ENCODE measurements around the gene CNN2. TPM values are rescaled to one million over a fixed set of nuclear protein-coding genes. Genes with fewer than 3 reads are reported as not detected.
A peak's percentile ranks its signal among the peaks of the same experiment; 100 is the strongest.

Gene CNN2
- total and polyA plus RNA-seq, 2 donors from 2014 or later, result 64.1 to 131 TPM

GRCh38 chr19:1047696-1048147, 21.3 kb downstream of the CNN2 start:
- TF ChIP-seq CTCF (IDR thresholded peaks at IDR 0.05; ENCODE audit: borderline replicate concordance, extremely low read depth, insufficient read depth), result no peak
- intact Hi-C loops (cut with DNase I), result no loop called here
- Histone ChIP-seq H3K27me3 (ENCODE audit: control insufficient read depth, insufficient read depth, low read length) (no peaks in the 10 kb centered on the region), H3K36me3 (ENCODE audit: control insufficient read depth in 2 of 3, insufficient read depth in 3 of 3, low read length in 3 of 3) (no peaks in the 10 kb centered on the region), H3K9ac (ENCODE audit: low read length in 3 of 3) (no peak overlapping the region), H3K9me3 (ENCODE audit: control insufficient read depth in 2 of 3, insufficient read depth in 1 of 3, low read length in 3 of 3) (no peaks in the 10 kb centered on the region), H3K27ac (ENCODE audit: low read depth in 2 of 2, low read length in 2 of 2) (no peak overlapping the region), H3K4me3 (ENCODE audit: low read length in 3 of 3) (no peak overlapping the region), H3K4me1 (ENCODE audit: control insufficient read depth in 2 of 3, insufficient read depth in 2 of 3, low read depth in 1 of 3, low read length in 3 of 3) (no peaks in the 10 kb centered on the region)
- no peak for FAIRE-seq
- DNase-seq, result peak in 1 of 5 donors; percentile 73

GRCh38 chr19:1049106-1049505, 22.7 kb downstream of the CNN2 start:
- H3K4me3 ChIP-seq (ENCODE audit: low read length in 3 of 3), result no peak overlapping the region
- DNase-seq, result peak in 1 of 5 donors; percentile 63
- no peaks in the 10 kb centered on the region for H3K4me1 ChIP-seq (ENCODE audit: control insufficient read depth in 2 of 3, insufficient read depth in 2 of 3, low read depth in 1 of 3, low read length in 3 of 3)
- no peaks in the 10 kb centered on the region for H3K27me3 ChIP-seq (ENCODE audit: control insufficient read depth, insufficient read depth, low read length)
- no peak for TF ChIP-seq CTCF (IDR thresholded peaks at IDR 0.05; ENCODE audit: borderline replicate concordance, extremely low read depth, insufficient read depth)
- no peak for FAIRE-seq
- H3K36me3 ChIP-seq (ENCODE audit: control insufficient read depth in 2 of 3, insufficient read depth in 3 of 3, low read length in 3 of 3), result no peaks in the 10 kb centered on the region
- intact Hi-C loops (cut with DNase I), result no loop called here
- no peak overlapping the region for H3K9ac ChIP-seq (ENCODE audit: low read length in 3 of 3)
- H3K27ac ChIP-seq (ENCODE audit: low read depth in 2 of 2, low read length in 2 of 2), result no peak overlapping the region
- H3K9me3 ChIP-seq (ENCODE audit: control insufficient read depth in 2 of 3, insufficient read depth in 1 of 3, low read length in 3 of 3), result no peaks in the 10 kb centered on the region

GRCh38 chr19:1049800-1050199, 23.4 kb downstream of the CNN2 start:
- intact Hi-C loops (cut with DNase I), result no loop called here
- Histone ChIP-seq H3K4me1 (ENCODE audit: control insufficient read depth in 2 of 3, insufficient read depth in 2 of 3, low read depth in 1 of 3, low read length in 3 of 3) (no peaks in the 10 kb centered on the region), H3K4me3 (ENCODE audit: low read length in 3 of 3) (no peak overlapping the region), H3K9me3 (ENCODE audit: control insufficient read depth in 2 of 3, insufficient read depth in 1 of 3, low read length in 3 of 3) (no peaks in the 10 kb centered on the region), H3K9ac (ENCODE audit: low read length in 3 of 3) (no peak overlapping the region), H3K27ac (ENCODE audit: low read depth in 2 of 2, low read length in 2 of 2) (no peak overlapping the region), H3K27me3 (ENCODE audit: control insufficient read depth, insufficient read depth, low read length) (no peaks in the 10 kb centered on the region), H3K36me3 (ENCODE audit: control insufficient read depth in 2 of 3, insufficient read depth in 3 of 3, low read length in 3 of 3) (no peaks in the 10 kb centered on the region)
- FAIRE-seq, result no peak
- no peak for TF ChIP-seq CTCF (IDR thresholded peaks at IDR 0.05; ENCODE audit: borderline replicate concordance, extremely low read depth, insufficient read depth)
- DNase-seq, result no peak

All from kidney (tissue), 14 donors.